Stimulated activated CD4-positive, alpha-beta T cell treated with anti-CD3 and anti-CD28 coated beads, Interleukin-4, amount 100 ng/mL, for 24 hours (primary cell): ENCODE data around the gene DOCK3.
"Not testable (repeated sequence)": the region's sequence is repeated elsewhere in the genome, so short reads cannot be mapped to it uniquely, and the experiment has no call there.

Experiments used
- DNase-seq: peaks from one replicate; pipeline ENCODE4 v3.0.0-alpha.2; 2020

The DOCK3 gene

GRCh38 chr3:50652709-50653108 is 22.0 kb upstream of the DOCK3 start:
- DNase-seq: peak; percentile 58

- DNase-seq: no peak
Observed at GRCh38 chr3:50653937-50654595, 20.7 kb upstream of the DOCK3 start.

- DNase-seq: peak; percentile 35
Observed at GRCh38 chr3:50655009-50655830, 19.5 kb upstream of the DOCK3 start.

- DNase-seq: no peak
Observed at GRCh38 chr3:50656417-50657195, 18.1 kb upstream of the DOCK3 start.

- no peak for DNase-seq
Observed at GRCh38 chr3:50657407-50657806, 17.3 kb upstream of the DOCK3 start.

- DNase-seq: no peak
Observed at GRCh38 chr3:50657816-50658215, 16.9 kb upstream of the DOCK3 start.

GRCh38 chr3:50658416-50658815 is 16.3 kb upstream of the DOCK3 start:
- DNase-seq: no peak

- no peak for DNase-seq
Observed at GRCh38 chr3:50658831-50659230, 15.9 kb upstream of the DOCK3 start.

- no peak for DNase-seq
Observed at GRCh38 chr3:50660386-50660785, 14.3 kb upstream of the DOCK3 start.

- no peak for DNase-seq
Observed at GRCh38 chr3:50661321-50661837, 13.3 kb upstream of the DOCK3 start.

GRCh38 chr3:50662408-50662807 is 12.3 kb upstream of the DOCK3 start:
- DNase-seq: no peak

GRCh38 chr3:50665081-50665840 is 9.5 kb upstream of the DOCK3 start:
- DNase-seq: no peak

- DNase-seq: not testable (repeated sequence)
Observed at GRCh38 chr3:50665841-50666115, 8.9 kb upstream of the DOCK3 start.

GRCh38 chr3:50666837-50667236 is 7.9 kb upstream of the DOCK3 start:
- DNase-seq: no peak

GRCh38 chr3:50671331-50671730 is 3.4 kb upstream of the DOCK3 start:
- no peak for DNase-seq

- DNase-seq: no peak
Observed at GRCh38 chr3:50672656-50673055, 2.1 kb upstream of the DOCK3 start.

GRCh38 chr3:50673931-50674330 is 796 bp upstream of the DOCK3 start:
- no peak for DNase-seq

GRCh38 chr3:50675179-50676030 is 678 bp downstream of the DOCK3 start:
- peak; percentile 63 for DNase-seq

GRCh38 chr3:50676031-50676705 is 1.4 kb downstream of the DOCK3 start:
- DNase-seq: no peak

GRCh38 chr3:50687127-50687751 is 12.5 kb downstream of the DOCK3 start:
- DNase-seq: no peak

GRCh38 chr3:50687916-50688315 is 13.2 kb downstream of the DOCK3 start:
- no peak for DNase-seq
